ENCODE measurements around the gene IFIT3.
"Not testable (repeated sequence)": the region's sequence is repeated elsewhere in the genome, so short reads cannot be mapped to it uniquely, and the experiment has no call there.

IFIT3 gene

DNA sequence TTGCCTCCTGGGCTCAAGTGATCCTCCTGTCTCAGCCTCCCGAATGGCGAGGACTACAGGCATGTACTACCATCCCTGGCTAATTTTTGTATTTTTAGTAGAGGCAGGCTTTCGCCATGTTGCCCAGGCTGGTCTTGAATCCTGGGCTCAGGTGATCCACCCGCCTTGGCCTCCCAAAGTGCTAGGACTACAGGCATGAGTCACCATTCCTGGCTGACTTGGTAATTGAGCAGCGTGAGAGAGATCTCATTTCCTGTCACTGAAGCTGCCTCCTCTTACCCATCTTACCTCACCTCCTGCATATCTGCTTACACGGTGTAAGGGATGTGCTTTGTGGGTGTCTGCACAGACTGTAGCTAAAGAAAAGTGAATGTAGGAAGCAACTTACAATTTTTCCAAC lies 9.7 kb downstream of the IFIT3 start:
- peak; percentile 22 for DNase-seq

DNA sequence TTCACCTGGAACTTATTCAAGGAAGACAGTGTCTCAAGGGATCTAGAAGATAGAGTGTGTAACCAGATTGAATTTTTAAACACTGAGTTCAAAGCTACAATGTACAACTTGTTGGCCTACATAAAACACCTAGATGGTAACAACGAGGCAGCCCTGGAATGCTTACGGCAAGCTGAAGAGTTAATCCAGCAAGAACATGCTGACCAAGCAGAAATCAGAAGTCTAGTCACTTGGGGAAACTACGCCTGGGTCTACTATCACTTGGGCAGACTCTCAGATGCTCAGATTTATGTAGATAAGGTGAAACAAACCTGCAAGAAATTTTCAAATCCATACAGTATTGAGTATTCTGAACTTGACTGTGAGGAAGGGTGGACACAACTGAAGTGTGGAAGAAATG lies 10.9 kb downstream of the IFIT3 start:
- no peak for DNase-seq

DNA sequence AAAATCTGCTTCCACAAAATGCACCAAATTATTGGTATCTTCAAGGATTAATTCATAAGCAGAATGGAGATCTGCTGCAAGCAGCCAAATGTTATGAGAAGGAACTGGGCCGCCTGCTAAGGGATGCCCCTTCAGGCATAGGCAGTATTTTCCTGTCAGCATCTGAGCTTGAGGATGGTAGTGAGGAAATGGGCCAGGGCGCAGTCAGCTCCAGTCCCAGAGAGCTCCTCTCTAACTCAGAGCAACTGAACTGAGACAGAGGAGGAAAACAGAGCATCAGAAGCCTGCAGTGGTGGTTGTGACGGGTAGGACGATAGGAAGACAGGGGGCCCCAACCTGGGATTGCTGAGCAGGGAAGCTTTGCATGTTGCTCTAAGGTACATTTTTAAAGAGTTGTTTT lies 12.1 kb downstream of the IFIT3 start:
- DNase-seq, result no peak

DNA sequence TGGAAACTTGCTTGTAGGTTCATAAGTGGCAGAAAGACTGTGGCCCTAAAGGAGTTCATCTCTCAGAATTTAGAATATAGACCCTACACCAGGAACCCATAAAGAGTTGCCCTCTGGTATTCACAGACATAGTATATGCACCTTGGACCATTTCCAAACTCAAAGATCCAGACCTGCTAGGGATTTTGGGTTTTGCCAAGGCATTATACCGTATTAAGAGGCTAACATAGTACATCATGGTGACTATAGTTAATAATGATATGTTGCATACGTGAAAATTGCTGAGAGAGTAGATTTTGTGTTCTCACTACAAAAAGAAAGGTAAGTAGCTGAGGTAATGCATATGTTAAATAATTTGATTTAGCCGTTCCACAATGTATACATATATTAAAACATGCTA lies 13.9 kb downstream of the IFIT3 start:
- no peak for DNase-seq

DNA sequence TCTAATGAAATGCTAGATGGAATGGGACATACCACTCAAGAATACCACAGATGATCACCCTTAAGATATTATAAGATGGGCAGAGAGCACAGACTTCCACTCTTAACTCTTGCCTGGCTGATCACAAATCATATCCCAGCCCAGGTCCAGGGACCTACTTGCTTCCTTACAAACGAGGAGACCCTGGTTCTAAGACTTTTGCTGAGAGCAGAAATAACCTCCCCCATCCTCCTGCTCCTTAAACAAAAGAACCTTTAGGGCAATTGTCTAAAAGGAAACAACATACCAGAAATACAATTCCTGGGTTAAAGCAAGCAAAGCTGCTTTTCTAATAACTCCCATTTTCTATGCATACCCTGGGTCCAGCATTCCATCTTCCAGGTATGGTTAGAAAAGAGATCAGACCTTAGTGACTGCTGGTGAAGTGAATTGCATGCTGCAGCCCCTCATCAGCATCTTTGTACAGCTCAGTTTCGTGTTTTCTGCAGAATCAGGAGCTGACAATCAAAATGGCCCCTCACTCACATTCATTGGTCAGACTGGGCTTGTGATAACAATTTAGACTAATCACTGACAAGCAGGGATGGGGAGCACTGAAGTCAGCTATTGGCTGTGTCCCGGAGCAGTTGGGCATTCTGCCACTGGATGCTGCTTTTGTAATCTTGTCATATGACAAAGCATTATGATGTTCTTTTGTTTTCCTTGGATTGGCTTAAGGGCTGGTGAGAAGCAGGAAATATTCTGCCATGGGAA lies 14.6 kb downstream of the IFIT3 start:
- DNase-seq, result no peak

DNA sequence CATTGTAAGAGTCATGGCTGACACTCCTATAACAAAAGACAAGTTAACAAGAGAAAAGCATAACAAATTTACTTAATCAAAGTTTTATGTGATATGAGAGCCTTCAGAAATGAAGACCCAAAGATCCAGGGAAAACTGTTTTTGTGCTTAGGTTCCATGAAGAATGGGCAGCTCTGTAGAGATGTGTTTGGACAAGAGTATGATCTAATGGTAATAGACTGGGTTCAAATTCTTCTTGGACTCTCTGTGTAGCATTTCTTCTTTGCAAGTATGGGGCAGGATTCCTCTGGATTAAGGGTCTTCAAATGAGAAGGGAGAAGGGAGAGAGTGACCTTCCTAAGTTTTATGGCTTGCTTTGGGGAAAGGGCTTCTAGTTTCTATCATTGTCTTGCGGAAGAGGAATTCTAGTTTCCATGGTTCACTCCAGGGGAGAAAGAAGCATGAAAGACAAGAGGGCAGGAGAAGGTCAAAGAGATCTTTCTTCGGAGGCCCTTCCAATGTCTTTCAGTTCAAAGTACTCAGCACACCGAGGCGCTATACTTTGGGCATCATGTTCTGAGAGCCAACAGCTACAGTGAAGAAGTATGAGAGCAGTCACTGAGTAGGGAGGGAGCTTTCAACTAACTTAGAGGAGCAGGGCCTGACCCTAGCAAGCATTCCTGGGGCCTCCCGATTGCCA lies 15.4 kb downstream of the IFIT3 start:
- no peak for DNase-seq

DNA sequence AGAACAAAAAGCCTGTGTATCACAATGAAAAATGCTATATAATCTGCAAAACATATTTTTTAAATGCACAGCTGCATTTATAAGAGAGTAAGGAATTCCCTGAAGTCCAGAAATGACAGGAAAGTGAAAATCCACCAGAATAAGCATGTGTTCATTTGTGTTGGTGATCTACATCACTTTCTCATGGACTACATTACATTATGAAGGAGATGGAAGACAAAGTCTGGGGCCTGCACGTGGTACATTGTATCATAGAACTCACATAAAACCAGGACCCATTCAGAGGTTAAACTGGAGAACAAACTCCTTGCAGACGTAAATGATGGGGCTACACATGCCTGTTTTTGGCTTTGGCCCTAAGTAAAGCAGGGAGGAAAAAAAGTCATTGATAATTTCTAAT lies 16.4 kb downstream of the IFIT3 start:
- DNase-seq, result no peak

DNA sequence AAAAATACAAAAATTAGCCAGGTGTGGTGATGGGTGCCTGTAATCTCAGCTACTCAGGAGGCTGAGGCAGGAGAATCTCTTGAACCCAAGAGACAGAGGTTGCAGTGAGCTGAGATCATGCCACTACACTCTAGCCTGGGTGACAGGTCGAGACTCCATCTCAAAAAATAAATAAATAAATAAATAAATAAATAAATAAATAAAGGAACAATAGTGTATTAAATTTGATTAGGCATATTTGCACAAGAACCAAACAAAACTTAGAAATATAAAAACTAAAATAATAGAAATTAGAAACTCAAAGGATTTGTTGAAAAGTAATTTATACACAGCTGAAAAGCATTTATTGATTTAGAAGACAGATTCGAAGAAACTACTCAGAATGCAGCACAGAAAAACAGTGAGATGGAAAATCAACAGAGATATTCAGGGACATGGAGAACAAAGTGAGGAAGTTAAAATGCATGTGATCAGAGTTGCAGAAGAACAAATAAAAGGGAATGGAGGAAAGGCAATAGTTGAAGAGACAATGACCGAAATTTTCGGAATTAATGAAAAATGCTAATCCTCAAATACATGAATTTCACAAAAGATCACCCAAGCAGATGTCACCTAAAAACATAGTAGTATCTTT lies 17.7 kb downstream of the IFIT3 start:
- no peak for DNase-seq

DNA sequence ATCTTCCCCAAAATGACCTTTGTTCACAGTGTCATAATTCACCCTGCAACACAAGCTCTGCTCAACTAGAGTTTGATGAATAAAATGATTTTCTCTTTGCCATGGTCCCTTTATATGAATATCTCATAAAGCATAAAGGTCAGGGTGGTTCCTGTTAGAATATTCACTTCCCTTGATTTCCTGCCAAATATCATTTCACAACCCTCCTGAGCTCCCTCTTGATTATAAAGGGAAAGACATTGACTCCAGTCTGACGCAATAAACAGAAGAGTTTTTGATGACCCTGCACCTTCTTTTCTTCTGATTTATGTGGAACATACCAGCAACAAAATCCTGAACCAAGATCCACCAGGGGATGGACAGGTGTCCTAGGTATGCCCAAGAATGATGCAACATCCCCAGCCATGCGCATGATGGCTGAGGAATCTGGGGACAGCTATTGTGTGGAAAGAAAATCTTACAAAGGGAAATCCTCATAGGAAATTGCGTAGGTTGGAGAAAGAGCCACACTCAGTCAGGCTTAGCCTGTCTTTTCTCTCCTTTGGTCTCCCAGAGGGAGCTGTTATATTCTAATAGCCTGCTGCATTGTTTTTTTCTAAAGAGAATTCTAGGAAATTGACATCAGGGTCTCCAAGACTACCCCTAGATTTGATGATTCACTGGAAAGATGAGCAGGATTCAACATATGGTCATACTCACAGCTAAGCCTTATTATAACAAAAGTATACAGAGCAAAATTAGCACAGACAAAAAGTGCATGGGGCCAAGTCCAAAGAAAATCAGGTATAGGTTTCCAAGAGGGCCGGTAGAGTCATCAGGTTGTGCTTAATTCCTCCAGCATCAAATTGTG lies 18.8 kb downstream of the IFIT3 start:
- DNase-seq, result no peak

DNA sequence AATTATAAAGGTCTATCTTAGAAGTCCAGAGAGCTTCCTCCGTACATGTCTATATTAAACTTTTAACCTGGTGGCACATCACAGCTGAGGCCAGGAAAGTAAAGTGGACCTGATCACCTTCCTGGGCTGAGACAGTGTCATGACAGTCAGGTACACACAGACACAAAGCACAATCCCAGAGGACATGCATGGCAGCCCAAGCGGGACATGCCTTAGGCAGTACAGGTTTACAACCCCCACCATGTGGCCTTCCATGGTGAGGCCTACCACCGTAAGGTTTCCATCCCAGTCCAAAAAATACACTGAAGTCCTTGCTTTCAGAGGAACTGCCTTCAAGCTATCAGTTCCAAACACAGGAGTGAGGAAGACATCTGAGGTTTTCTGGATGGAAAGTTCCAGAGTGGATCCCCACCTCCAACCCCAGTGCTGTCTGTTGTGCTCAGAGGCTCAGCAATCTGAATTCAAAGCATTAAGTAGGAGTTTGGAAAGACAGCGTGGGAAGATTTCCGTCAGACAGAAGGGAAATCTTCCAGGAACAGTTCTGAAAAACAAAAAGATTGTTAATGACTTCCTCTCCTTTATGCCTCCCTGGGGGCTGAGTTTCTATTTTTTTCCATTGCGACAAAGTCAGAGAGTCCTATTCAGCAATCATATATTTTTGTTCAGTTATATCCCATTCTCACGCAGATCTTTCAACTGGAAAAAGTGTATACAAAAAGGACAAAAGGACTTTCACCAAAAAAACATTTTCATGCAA lies 20.1 kb downstream of the IFIT3 start:
- DNase-seq, result no peak

DNA sequence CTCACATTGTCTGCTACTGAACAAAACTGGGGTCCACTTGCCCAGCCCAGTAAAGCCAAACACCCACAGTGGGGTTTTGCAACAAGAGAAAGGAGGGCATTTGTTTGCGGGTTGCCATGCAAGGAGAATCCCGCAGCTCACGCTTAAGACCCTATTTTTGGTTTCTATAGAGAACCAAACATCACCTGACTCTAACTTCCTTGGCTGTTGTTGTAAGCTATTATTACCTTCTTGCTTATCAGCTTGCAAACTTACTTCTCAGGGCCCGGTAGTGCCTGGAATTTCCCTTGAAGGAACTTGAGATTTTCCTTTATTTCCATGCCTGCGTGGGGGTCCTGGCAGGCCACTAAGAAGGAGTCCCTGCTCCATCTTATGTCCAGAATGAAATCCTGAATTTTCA lies 20.7 kb downstream of the IFIT3 start:
- no peak for DNase-seq

DNA sequence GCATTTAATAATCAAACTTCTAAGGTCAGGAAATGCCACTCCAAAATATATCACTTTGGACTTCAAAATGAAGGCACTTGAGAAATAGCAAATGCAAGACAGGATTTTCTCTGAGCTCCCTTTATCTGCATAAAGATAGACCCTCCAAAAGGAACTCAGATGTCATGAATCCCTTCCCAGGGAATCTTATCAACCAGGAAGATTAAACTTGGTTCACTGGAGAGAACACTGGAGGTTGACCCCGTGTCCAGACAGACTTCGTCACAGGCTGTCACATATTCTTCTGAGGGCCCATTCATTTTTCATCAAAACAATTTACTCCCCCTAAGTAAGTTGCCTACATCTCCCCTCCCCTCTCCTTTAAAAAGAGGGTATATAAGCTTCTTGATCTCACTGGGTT lies 21.2 kb downstream of the IFIT3 start:
- no peak for DNase-seq

DNA sequence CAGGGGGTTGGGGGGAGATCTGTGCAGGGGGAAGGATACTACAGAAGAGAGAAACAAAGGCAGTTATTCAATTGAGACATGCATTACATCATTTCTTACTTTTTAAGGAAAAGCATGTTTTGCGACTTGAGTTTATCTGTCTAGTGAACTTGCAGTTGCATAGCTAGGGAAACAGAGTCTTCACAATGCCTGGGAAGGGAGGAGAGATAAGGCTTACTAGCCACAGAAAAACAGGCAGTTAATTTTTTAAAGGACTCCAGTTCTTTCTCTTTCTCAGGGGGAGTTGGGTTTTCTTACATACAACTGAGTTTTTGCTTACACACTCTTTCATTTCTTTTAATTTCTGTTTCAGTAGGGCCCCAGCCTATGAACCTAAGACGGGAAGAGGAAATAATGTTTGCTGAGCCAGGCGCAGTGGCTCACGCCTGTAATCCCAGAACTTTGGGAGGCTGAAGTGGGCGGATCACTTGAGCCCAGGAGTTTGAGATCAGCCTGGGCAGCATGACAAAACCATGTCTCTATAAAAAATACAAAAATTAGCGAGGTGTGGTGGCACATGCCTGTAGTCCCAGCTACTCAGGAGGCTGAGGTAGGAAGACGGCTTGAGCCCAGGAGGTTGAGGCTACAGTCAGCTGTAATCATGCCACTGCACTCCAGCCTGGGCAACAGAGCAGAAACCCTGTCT lies 23.0 kb downstream of the IFIT3 start:
- not testable (repeated sequence) for DNase-seq

DNA sequence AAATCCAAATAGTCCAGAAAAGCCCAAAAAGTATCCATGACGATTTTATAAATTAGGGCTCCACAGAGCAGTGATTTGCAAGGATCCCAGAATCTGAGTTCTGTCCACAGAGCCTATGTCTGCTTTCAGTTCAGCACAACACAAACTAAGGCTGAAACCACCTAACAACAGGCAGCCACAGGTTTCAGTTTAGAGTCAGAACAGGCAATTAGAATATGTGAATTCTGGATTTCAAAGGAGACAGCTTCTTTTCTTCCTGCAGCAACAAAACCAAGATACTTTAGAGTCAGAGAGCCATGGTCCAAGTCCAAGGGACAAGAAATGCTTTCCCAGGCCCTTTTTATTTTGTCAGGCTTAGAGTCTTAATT lies 23.6 kb downstream of the IFIT3 start:
- no peak for DNase-seq

DNA sequence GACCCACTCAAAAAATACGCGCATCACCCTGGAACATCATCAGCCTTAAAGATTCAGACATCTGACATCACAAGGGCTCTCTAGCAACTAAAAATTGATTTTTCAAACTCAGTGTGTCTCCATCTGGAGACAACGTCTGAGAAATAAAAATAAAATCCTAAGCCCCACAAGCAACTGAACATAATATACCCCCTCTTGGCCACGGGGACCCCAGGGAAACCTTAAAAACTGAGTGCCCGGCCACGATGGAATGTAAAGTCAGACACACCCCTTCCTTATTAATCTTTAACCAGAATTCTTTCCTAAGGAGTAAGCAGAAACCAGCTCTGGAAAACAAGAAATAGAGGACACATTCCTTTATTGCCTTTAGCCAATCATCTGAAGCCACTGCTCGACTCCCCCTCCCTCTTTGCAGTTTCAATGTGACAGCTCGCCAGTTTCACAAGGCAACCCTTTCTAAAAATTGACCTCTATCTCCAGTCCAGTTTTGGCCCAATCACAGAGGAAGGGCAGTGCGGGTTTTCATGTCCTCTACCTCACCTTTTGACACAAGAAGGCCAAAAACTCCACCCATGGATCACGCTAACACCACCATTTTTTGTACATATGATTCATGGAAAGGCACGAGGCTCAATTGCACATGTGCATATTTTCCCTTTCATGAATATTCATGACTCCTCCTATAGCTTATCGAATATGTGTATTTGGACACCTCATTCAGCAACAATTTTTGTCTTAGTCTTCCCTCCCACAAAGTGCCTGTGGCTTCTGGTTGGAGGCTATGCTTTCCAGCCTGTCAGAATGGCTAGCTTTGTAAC lies 24.2 kb downstream of the IFIT3 start:
- DNase-seq, result no peak

DNA sequence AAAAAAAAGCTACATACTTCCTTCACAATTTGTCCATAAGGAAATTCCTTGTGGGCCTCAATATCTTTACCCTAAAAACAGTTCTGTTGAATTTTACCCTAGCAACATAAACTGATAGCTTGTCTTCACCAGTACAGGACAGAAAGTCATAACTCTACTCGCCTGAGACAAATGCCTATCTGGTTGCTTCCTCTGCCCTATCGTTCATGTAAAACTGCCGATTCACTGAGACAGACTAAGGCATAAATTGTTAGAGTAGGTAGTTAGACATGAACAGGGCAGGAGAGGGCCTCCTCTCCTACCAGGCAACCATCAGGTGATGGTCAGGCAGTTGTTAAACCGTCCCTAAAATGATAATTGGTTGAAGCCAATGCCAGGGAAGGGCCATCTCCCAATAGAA lies 25.0 kb downstream of the IFIT3 start:
- DNase-seq, result no peak

DNA sequence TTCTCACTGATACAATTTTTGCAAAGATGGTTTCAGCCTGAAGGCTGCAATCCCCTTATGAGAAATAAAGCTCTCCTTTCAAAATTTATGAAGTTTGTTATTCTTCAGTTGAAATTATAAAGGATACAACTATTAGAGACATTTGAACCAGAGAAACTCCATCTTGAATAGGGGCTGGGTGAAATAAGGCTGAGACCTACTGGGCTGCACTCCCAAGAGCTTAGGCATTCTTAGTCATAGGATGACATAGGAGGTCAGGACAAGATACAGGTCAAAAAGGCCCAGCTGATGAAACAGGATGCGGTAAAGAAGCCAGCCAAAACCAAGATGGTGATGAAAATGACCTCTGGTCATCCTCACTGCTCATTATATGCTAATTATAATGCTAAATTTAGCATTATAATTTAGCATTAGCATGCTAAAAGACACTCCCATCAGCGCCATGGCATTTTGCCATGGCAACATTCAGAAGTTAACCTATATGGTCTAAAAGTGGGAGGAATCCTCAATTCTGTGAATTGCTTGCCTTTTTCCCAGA lies 27.7 kb downstream of the IFIT3 start:
- DNase-seq, result no peak

DNA sequence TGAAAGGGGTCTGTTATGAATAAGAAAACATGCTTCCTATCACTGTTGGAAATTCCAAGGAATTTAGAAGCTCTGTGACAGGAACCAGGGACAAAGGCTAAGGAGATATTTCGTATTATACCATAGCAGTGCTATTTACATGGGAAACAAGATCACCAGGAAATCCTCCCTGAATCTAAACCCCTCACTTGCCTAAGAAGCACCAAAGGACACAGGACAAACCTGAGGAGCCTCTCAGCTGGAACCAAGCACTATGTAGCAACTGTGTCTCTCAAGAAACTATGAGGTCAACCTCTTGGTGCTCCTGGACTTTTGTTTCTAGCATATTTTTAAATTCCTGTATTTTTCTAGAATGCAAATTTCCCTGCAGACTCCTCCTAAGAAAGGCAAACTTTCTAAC lies 29.3 kb downstream of the IFIT3 start:
- DNase-seq, result no peak

DNA sequence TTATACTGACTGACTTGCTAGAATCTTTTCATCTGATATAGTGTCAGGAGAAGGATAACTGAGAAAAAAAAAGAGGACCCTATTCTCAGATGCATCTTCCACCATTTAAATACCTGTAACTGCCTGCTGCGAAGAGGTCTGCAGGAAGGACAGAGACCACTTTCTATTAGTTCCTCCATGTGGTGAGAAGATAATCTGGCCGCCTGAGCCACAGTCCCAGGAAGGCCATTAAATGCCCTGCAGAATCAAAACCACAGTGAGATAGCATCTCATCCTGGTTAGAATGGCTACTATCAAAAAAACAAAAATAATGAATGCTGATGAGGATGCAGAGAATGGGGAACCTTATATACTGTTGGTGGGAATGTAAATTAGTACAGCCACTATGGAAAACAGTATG lies 30.2 kb downstream of the IFIT3 start:
- no peak for DNase-seq

DNA sequence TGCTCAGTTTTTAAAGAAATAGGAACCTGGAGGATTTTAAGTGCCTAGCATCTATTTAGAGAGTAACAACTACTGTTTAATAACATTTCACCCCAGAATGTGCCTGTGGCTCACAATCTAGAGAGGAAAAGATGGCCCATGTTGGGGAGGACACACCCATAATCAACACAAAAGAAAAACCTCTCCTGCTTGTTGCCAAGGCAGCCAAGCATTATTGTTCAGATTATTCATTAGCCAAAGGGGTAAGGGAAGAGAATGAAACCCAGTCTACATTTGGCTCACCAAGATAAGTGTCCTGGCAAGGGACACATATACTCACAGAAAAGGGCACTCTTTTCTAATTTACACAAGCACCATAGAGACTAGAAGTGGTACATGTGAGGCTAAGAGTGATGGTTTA lies 32.4 kb downstream of the IFIT3 start:
- no peak for DNase-seq

DNA sequence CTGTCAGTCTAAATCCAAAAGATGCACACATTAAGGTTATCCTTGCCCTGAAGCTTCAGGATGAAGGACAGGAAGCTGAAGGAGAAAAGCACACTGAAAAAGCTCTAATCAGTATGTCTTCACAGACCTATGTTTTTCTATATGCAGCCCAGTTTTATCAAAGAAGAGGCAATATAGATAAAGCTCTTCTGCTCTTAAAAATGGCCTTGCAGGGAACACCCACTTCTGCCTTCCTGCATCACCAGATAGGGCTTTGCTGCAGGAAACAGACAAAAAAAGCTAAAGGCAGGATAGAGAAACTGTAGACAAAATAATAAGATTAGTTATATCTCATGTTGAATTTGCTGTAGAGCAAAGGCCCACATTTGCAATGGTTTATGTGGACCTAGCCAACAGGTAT lies 35.1 kb downstream of the IFIT3 start:
- no peak for DNase-seq
